RPMI7951 (cell line): ENCODE data around the gene ARIH2. TPM values are rescaled to one million over a fixed set of nuclear protein-coding genes. Genes with fewer than 3 reads are reported as not detected.

ENCODE experiments used
- total RNA-seq: library from RNA; depleted of rRNA; stranded (reverse); fragments of >200 nt; shearing (Covaris generic); gene quantifications from 2 replicates; pipeline ENCODE4 v1.2.3, GENCODE V29; 2014; rRNA removed

ARIH2 gene
- total RNA-seq, 1 experiment from 2014 or later: 74.0 TPM

Other genes starting within 250 kb of the ARIH2 start
- 25.7 and 29.6 TPM in 2 replicates for gene NCKIPSD, start 232.9 kb upstream of the ARIH2 start, total RNA-seq
- gene IP6K2, start 201.6 kb upstream of the ARIH2 start, total RNA-seq: 66.2 and 72.0 TPM in 2 replicates
- gene PRKAR2A, start 71.0 kb upstream of the ARIH2 start, total RNA-seq: 35.8 and 38.7 TPM in 2 replicates
- 19.4 and 25.6 TPM in 2 replicates for gene SLC25A20, start 20.0 kb upstream of the ARIH2 start, total RNA-seq
- 3.3 and 4.0 TPM in 2 replicates for gene P4HTM, start 71.4 kb downstream of the ARIH2 start, total RNA-seq
- 44.7 and 49.5 TPM in 2 replicates for gene WDR6, start 88.5 kb downstream of the ARIH2 start, total RNA-seq
- gene DALRD3, start 99.7 kb downstream of the ARIH2 start, total RNA-seq: 46.4 and 54.9 TPM in 2 replicates
- gene NDUFAF3, start 103.3 kb downstream of the ARIH2 start, total RNA-seq: 260 and 301 TPM in 2 replicates
- 305 and 426 TPM in 2 replicates for gene IMPDH2, start 110.6 kb downstream of the ARIH2 start, total RNA-seq
- gene QRICH1, start 175.2 kb downstream of the ARIH2 start, total RNA-seq: 121 and 124 TPM in 2 replicates
- gene QARS1, start 185.9 kb downstream of the ARIH2 start, total RNA-seq: 244 and 314 TPM in 2 replicates
- gene USP19, start 202.0 kb downstream of the ARIH2 start, total RNA-seq: 29.1 and 42.4 TPM in 2 replicates
- gene LAMB2, start 214.2 kb downstream of the ARIH2 start, total RNA-seq: 209 and 244 TPM in 2 replicates
- gene CCDC71, start 247.5 kb downstream of the ARIH2 start, total RNA-seq: 26.0 and 32.8 TPM in 2 replicates